HG03159 (cell line): ENCODE results near the gene WDR33.

Experiments used
- ATAC-seq: cut with Tn5 transposase; IDR thresholded peaks from one replicate; pipeline ENCODE4 v1.9.1; 2021; ENCODE audit warnings: mild to moderate bottlenecking, moderate library complexity; ENCODE audit not compliant: unreplicated experiment

The WDR33 gene

DNA sequence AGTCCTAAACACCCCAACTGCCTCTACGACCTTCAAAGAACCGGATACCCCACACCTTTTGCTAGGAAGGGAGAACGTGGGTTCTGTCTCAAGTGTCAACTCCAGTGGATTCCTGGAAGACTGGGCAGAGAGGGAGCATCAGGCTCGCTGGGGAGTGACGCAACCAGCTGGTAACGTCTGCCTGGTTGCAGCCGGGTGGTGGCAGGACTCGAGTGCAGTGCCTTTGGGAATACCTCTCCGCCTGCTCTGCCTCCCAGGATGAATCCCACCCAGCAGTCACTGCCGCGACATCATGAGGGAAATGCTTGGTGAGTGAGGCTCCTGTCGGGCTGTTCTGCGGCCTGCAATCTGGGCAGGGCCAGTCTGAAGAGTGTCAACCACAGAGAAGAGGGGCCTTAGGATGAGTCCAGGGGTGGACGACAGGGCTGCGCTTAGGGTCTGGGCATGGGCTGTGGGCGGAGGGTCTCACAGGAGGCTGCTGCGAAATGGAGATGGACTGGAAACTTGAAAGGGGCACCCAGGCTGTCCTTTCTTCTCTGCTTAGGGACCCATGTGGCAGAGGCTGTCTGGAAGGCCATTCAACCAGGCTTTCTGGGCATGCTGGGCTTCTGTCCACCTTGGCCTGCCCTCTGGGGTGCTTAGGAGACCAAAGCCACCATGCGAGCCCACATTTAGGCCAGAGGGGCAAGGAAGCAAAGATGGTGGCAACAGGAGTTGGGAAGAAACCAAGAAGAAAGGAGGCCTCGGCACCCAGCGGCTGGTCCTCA lies 152.1 kb downstream of the WDR33 start:
- no peak for ATAC-seq

DNA sequence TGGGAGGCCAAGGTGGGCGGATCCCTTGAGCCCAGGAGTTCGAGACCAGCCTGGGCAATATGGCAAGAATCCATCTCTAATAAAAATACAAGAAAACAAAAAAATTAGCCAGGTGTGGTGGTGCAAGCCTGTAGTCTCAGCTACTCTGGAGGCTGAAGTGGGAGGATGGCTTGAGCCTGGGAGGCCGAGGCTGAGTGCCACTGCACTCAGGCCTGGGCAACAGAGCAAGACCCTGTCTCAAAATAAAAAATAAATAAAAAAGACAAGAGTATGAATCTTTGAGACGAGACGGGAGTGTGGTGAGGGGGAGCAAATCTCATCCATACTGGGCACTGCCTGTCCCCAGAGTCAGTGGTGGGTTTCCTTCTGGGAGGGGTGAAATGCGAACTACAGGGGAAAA lies 152.8 kb downstream of the WDR33 start:
- ATAC-seq: no peak

DNA sequence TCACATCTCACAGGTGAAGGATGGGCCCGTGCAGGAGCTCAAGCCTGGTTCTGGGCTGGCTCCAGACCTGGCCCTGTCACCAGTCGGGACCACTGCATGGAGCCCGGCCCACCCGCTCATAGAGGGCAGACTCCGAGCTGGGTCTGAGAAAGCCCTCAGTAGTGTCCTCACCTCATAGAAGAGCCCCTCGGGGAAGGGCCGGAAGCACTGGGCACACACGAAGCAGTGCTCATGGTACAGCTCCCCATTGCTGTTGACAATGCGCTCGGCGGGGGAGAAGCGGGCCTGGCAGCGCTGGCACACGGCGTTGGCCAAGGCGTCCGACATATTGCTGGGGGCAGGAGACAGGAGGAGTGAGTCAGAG lies 153.8 kb downstream of the WDR33 start:
- ATAC-seq: no peak

DNA sequence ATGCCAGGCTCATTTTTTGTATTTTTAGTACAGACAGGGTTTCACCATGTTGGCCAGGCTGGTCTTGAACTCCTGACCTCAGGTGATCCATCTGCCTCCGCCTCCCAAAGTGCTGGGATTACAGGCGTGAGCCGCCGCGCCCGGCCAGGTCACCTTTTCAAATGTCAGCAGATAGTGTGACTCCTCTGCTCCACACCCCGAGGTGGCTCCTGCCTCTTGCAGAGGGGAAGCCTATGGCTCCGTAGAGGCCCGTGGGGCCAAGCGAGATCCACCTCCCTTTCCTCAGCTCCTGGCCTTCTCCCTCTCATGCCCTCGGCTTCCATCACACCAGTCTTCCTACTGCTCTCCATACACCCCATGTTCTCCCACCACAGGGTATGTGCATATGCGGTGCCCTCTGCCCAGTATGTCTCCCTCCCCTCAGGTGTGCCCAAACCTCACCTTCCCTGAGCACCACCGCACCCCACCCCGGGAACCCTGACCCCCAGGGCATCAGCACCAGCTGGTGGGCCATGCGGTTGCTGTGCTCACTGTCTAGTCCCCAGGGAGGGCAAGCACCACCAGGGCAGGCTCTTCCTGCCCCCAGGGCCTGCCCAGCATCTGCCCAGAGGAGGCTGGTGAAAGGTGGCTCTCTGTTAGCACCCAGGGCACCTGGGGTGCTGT lies 154.3 kb downstream of the WDR33 start:
- no peak for ATAC-seq

DNA sequence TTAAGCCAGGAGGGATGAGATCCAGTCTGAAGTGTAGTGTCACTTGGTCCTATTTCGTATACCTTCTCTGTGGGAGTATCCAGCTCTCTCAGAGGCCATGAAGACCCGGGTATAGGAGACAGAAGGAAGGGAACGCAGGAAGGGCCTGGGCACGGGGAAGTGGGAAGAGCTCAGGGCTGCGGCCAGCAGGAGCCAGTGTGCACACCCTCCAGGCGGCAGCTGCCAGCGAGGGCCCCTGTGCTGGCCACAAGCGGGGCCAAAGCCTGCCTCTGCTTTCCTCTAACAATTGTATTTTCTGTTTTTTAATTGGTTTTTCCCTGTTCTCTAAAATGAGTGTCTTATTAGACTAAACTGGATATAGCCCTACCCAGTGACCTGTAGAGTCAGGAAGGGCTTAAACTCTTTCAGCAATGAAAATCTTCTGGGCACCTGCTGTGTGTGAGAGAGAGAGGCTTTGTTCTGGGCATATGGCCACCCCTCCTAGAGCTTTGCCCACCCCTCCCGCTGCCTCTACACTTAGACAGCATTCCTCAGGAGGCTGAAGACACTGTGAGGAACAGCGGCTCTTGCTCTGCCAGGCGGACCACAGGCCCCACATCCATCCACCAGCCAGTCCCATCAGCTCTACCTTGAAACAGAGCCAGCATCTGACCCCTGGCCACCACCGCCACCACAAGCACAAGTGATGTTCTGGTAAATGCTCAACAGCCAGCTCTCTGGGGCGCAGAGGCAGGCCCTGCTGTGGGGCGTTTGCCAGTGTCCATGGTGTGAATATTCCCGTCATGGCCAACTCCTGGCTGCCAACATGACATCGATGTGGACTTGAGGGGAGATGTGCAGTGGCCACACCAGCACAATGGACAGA lies 155.5 kb downstream of the WDR33 start:
- no peak for ATAC-seq

DNA sequence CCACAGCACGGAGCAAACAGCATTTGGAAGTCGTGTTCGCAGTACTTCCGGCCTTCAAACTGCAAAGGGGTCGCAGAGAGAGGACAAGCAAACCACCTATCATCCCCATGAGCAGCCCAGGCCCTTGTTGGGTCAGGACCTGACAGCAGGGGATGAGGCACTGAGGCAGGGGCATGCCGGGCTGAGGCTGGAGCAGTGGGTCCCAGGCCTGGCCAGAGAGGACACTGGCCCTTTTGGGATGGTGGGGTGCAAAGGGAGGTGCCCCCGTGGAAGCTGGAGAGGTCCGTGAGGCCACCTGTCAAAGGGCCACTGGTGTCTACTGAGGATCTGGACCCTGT lies 156.2 kb downstream of the WDR33 start:
- no peak for ATAC-seq

DNA sequence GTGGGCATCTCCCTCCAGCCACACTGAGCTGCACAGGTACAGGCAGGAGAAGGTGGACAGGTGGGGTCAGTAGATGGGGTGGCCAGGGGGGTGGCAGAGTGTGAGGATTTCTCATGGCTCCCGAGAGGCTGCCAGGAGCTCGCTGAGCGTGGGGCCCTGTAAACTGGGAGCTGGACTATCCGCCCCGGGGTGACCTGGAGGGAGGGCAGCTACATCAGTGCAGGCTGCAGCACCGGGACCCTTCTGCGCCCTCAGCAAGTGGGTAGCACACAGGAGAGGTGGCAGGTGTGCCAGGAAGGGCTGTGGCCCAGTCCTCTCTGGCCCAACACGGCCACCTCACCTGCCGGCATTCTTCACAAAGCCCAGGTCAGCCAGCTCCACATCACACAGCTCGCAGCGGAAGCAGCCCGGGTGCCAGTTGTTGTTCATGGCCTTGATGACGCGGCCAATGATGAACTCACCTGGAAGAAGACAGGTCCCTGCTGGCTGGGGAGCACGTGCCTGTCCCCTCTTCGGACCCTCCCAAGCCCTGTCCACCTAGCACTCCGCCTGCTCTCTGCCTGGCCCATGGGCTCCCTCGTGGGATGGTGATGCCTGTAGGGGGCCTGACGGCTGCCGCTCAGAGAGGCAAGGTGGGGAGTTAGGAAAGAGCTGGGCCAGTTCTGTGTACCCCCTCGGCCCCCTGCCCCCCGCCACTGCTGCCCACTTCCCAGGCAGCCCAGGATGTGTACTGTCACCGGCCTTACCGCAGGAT lies 156.7 kb downstream of the WDR33 start:
- no peak for ATAC-seq

DNA sequence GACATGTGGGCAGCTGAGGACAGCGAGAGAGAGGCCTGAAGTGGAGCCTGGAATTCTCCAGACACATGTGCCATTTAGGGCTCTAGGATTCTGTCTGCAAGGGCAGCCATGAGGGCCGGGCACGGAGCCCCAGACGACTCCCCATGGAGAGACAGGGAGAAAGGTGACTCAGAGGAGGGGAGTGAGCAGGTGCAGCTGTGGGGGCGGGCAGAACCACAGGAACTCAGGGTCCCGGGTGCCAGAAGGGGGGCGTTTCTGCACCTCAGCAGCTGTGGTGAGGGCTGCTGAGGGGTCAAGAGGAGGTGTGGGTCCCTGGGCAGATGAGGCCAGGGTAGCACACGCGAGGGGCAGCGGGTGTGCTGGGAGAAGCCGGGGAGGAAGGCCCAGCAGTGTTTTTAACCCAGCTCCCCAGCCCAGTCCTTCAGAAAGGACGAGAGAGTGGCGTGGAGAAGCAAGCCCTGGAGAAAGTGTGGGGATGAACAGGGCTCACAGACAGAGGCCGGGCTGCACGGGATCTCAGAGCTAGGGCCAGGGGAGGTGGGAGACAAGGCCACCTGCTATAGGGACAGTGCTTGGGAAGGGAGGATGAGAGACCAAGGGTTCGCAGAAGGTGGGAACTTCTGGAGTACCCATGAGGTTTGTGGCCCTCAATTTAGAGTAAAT lies 157.4 kb downstream of the WDR33 start:
- no peak for ATAC-seq

DNA sequence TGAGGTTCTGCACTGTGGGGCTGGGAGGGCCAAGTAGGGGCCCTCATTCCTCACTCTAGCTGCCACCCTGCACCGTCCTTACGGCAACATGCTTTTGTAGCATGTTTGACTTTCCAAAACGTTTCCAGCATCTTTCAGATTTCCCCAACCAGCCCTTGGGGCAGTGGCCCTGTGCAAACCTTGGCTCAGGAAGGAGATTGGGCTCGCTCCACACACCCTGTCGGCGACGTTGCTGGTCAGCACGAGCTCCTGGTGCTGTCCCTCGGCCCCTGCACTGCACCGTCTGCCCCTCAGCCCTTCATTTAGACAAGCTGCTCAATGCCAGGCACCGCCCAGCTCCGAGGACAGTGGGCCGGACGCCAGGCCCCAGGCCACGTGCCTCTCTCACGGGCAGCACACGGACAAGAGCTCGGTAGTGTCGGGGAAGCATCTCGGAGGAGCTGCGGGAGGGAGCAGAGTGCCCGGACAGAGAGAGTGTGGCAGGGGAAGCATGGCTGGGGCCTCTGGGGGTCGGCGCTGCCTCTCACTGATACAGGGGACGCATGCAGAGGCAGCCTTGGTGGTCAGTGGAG lies 158.1 kb downstream of the WDR33 start:
- no peak for ATAC-seq

DNA sequence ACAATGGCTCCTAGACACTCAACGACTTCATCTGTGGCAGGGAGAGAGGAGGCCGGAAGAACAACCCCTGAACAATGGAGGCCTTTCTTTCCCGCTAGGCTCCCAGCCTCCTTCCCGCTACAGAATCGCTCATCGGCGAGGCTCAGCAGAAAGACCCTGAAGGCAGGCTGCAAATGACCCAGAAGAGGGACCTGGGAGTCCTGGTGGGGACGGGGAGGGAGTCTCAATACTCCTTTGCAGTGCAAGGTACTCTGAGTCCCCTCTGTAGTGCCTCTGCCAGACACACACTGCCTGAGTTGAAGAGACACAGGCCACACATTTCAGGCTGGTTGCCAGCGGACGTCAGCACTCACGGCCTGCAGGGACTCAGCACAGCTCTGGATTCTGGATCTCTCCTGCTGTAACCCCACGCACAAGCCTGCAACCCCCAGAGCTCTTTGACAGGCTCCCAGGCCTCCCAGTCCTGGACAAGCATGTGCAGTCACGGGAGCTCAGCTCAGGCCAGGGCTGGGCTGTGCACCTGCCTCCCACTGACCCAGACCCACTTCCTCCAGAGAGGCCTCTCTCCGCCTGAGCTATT lies 158.9 kb downstream of the WDR33 start:
- ATAC-seq: no peak

DNA sequence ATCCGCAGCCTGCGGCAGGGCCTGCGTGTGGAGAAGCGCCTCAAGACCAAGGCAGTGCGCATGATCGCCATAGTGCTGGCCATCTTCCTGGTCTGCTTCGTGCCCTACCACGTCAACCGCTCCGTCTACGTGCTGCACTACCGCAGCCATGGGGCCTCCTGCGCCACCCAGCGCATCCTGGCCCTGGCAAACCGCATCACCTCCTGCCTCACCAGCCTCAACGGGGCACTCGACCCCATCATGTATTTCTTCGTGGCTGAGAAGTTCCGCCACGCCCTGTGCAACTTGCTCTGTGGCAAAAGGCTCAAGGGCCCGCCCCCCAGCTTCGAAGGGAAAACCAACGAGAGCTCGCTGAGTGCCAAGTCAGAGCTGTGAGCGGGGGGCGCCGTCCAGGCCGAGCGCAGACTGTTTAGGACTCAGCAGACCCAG lies 159.6 kb downstream of the WDR33 start:
- ATAC-seq: no peak
